ENCODE data around the gene OS9.

Gene OS9

GRCh38 chr12:57766464-57767304 lies 72.8 kb downstream of the OS9 start, which contains the start of gene CYP27B1:
TSS of gene CYP27B1 (minus strand) at chr12:57767078. CDS start at chr12:57767041, 37 bp downstream.
- no peak for DNase-seq (ENCODE audit: low read depth)

DNA sequence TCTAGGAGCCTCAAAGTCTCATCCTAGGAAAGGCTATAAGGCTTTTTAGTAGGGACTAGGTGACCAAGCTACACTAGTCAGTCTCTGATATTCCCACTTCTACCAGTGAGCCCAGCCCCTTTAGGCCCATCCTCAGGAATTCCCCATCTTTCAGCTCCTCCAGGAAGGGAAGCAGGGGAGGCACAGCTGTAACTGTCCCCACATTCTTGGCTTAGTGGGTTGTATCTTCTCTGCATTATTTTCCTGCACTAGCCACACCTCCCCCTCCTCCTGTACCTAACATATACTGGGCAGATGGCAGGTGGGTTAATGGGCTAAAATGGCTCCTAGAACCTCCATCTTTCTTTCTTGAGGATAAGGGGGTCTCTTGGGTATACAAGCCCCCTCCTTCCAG lies 73.4 kb downstream of the OS9 start:
- no peak for DNase-seq (ENCODE audit: low read depth)

- DNase-seq (ENCODE audit: low read depth): no peak
Observed at GRCh38 chr12:57767876-57768275, 73.9 kb downstream of the OS9 start.

DNA sequence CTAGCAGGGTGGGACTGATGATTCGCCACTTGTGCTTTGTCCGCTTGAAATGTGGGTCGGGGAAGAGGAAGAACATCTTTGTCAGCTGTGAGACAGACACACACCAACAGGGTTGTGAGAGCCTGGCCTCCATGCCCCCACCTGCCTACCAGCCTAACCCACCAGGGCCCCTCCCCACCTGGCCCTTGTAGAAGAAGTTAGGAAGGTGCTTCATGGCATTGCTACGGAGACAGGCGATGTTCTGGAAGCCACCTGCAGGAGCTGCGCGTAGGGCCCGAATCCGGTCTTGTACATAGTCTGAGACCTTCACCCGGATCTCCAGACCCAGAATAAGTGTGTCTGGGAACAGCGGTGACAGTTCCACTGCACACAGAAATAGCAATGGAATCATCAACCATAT lies 75.7 kb downstream of the OS9 start:
- DNase-seq (ENCODE audit: low read depth): no peak

- no peak for DNase-seq (ENCODE audit: low read depth)
Observed at GRCh38 chr12:57770734-57771133, 76.8 kb downstream of the OS9 start.

Measured in non-pigmented ciliary epithelial cell (primary cell).